M059J (cell line): ENCODE results near the gene HGFAC. TPM values are rescaled to one million over a fixed set of nuclear protein-coding genes. Genes with fewer than 3 reads are reported as not detected.
A peak's percentile ranks its signal among the peaks of the same experiment; 100 is the strongest.
"Not testable (repeated sequence)": the region's sequence is repeated elsewhere in the genome, so short reads cannot be mapped to it uniquely, and the experiment has no call there.

Source experiments
- DNase-seq: peaks from one replicate; pipeline ENCODE4 v3.0.0-alpha.2; 2012; ENCODE audit warnings: low read depth
- total RNA-seq: library from RNA; depleted of rRNA; stranded (reverse); fragments of >200 nt; shearing (Covaris generic); gene quantifications from 2 replicates; pipeline ENCODE4 v1.2.3, GENCODE V29; 2014

The HGFAC gene
- total RNA-seq, 1 experiment from 2014 or later = not detected

DNA sequence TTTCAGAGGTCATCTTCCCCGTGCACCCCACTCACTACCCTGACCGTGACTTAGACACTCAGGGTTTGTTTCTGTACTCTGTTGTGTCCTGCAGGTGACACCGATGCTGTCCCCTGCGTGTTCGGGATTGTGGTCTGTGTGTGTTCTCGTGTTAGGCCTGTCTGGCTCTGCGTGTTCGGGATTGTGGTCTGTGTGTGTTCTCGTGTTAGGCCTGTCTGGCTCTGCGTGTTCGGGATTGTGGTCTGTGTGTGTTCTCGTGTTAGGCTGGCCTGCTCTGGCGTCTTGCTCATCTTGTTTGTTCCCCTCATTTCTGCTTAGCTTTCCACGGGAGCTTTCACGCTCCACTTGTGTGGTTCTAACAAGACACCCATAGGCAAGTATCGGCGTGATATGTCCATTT is 30.6 kb upstream of the HGFAC start:
- DNase-seq = not testable (repeated sequence)

GRCh38 chr4:3411676-3412075 is 30.1 kb upstream of the HGFAC start:
- DNase-seq = no peak

- no peak for DNase-seq
These were observed 29.3 kb upstream of the HGFAC start for GRCh38 chr4:3412257-3413020.

GRCh38 chr4:3413217-3413671 is 28.5 kb upstream of the HGFAC start:
- no peak for DNase-seq

DNA sequence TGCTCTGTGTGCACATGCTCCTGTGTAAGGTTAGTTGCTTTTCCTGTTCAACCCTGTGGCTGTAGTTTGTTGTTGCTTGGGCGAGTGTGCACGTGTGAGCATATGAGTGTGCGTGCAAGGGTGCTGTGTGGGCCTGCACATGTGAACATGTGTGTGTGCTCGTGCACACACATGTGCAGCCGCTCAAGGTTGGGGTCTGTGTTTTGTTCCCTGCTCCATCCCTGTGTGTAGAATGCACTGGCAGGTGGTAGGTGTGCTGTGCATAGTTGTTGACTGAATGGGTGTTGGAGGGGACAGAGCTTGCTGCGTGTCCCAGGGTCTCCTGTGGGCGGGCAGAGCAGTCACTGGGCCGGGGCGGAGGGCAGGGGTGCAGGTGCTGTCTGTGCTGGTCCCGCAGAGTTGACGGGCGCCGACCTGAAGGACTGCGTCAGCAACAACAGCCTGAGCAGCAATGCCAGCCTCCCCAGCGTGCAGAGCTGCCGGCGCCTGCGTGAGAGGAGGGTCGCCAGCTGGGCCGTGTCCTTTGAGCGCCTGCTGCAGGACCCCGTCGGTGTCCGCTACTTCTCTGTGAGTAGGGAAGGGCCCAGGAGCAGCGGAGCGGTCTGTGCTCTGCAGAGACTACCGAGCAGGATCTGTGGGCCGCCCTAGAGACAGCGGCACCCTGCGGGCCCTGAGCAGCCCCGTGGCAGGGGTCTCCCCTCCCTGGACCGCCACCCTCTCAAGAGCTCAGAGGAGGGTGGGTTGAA is 27.9 kb upstream of the HGFAC start:
- DNase-seq = no peak

- DNase-seq = no peak
These were observed 27.1 kb upstream of the HGFAC start for GRCh38 chr4:3414421-3415279.

- DNase-seq = no peak
These were observed 26.2 kb upstream of the HGFAC start for GRCh38 chr4:3415471-3416141.

DNA sequence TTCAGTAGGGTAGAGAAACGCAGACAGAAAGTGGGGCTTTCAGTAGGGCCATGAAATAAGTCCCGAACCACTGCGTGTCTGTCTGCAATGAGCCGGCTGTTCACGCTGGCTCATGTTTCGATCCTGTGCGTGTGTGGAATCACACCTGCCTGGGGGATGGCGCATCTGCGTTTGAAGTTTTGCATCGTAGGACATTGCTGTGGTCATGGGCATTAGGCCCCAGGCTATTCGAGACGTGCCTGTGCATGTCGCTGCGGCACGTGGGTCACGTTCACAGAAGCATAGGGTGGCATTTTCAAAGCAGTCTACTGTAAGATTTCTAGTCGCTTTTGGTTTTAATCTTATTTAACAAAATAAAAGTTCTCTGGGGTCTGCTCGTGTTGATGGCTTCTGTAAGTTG is 25.5 kb upstream of the HGFAC start:
- no peak for DNase-seq

- no peak for DNase-seq
These were observed 24.9 kb upstream of the HGFAC start for GRCh38 chr4:3416821-3417221.

DNA sequence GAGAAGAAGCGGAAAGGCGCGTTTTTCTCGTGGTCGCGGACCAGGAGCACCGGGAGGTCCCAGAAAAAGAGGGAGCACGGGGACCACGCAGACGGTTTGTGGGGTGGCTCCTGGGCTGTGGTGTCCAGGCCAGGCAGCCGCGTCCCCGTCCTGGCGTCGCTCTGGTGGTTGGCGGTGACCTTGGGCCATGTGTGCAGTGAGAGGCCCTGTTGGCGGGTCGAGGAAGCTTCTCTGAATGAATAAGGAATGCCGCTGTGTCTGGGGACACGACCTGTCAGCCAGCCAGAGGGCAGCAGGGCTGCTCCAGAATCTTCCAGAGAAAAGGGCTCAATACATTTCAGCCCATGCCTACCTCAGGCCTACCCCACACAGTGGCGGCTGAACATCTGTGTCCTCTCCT is 24.3 kb upstream of the HGFAC start:
- no peak for DNase-seq

GRCh38 chr4:3418029-3418762 is 23.6 kb upstream of the HGFAC start:
- no peak for DNase-seq

GRCh38 chr4:3419836-3420605 is 21.7 kb upstream of the HGFAC start:
- DNase-seq = no peak

- DNase-seq = peak; percentile 18
These were observed 21.2 kb upstream of the HGFAC start for GRCh38 chr4:3420606-3420955.

DNA sequence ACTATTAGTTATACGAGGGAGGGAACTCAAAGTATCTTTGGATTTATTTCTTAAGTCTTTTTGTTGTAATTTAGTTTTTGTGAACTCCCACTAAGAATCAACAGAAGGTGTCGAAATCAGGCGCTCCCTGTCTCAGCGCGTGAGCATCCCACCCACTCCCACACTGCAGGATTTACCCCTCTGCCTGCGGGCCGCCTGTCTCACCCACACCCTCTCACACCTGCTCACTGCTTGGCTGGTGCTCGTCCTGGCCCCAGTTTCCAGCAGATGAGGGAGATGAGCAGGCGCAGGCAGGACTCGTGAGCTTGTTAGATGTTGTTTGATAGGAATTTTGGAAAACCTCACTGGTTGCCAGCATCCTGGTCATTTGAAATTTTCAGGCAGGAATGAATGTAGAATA is 20.8 kb upstream of the HGFAC start:
- no peak for DNase-seq

GRCh38 chr4:3421470-3421869 is 20.3 kb upstream of the HGFAC start:
- no peak for DNase-seq

DNA sequence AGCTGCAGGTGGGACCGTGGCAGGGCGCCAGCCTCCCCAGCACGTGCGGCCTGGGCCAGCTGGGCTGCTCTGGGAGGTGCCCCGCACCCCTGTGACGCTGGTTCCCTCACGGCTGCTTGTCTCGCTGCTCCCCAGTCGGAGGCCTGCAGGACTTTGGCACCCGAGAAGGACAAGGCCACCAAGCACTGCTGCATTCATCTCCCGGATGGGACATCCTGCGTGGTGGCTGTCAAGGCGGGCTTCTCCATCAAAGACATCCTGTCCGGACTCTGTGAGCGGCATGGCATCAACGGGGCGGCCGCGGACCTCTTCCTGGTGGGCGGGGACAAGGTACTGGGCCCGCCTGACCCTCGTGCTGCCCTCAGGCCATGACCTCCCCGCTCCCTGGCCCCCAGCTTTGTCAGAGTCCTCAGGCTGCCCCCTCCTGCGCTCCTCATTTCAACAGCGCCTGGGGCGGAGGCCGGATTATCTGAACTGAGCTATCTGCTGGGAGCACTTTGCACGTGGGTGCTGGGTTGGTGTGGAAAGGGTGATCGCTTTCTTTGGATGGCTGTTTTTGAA is 19.4 kb upstream of the HGFAC start:
- DNase-seq = no peak

- no peak for DNase-seq
These were observed 18.9 kb upstream of the HGFAC start for GRCh38 chr4:3422808-3423297.

DNA sequence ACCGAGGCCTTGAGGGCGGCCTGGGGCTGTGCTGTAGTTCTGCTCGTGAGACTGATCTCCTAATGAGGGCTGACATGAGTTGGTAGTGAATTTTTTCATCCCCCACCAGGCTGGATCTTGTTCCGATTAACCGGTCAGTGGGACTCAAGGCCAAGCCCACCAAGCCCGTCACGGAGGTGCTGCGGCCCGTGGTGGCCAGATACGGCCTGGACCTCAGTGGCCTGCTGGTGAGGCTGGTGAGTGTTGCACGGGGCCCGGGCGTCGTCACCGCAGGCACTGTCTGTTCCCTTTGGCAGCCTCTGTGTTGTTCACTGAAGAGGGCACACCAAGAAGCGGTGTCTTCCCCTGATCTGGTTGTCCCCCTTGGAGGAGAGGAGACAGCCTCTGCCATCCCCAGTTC is 18.4 kb upstream of the HGFAC start:
- no peak for DNase-seq

GRCh38 chr4:3423952-3424351 is 17.8 kb upstream of the HGFAC start:
- DNase-seq = no peak
